HG03571 (cell line): ENCODE measurements around the gene SPANXD.
"Not testable (repeated sequence)": the region's sequence is repeated elsewhere in the genome, so short reads cannot be mapped to it uniquely, and the experiment has no call there.

Experiments used
- ATAC-seq: cut with Tn5 transposase; IDR thresholded peaks from one replicate; pipeline ENCODE4 v1.9.1; 2021; ENCODE audit not compliant: unreplicated experiment

The SPANXD gene, protein sequence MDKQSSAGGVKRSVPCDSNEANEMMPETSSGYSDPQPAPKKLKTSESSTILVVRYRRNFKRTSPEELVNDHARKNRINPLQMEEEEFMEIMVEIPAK

DNA sequence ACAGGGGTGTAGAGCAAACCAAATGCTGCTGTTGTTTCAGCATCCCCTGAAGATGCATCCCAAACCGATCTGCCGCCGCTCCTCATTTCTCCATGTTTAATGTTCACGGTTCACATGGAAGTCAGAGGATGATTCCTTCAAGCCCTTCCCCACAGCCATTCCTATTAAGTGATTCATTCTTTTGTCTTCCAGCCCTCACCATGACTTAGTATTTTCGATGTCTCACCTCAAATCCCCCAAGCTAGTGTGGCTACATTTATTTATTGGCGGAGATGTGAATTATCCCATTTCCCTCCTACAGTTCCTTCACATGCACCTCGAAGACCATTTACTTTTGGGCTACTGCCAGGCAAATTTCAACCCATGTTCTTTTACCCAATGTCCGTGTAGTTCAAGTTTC, at the start of gene SPANXD:
TSS of gene SPANXD (minus strand) at position 101 of the 400 bp plus-strand sequence. CDS start 334 bp downstream, outside the sequence.
- ATAC-seq, result not testable (repeated sequence)

DNA sequence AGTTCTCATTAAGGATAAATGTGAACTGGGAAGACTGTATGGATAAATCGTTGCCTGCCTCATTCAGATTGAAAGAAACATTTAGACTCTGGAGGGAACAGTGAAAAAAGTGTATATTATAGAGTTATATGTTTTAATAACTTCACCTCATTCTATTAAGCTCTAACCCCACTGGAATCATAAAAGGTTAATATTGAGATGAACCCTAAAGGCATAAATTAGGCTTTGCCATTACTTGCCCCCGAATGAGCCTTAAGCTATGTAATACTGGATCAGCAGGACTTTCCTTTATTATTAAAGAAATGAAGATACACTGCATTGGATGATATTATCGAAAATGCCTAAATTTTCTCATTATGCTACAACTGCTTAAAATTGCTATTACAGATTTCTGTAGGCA, 44.1 kb upstream of the SPANXD start:
- no peak for ATAC-seq

DNA sequence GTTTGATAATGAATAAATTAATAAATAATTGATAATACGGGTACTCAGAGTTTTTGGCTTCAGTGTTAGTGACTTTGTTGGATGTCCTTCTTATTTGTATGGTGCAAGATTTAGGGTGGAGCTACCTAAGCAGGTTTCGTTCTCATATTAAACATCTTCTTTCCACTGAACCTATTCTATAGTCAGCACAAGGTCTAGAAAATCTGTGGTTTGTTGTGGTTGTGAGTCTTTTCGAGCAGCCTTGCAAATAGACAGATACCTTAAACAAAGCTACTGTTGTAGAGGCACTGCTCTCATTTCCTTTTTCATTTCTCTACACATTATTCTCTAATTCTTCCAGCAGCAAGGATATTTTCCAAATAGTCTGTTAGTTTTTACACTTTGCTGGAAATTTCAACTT, 38.1 kb upstream of the SPANXD start:
- no peak for ATAC-seq

DNA sequence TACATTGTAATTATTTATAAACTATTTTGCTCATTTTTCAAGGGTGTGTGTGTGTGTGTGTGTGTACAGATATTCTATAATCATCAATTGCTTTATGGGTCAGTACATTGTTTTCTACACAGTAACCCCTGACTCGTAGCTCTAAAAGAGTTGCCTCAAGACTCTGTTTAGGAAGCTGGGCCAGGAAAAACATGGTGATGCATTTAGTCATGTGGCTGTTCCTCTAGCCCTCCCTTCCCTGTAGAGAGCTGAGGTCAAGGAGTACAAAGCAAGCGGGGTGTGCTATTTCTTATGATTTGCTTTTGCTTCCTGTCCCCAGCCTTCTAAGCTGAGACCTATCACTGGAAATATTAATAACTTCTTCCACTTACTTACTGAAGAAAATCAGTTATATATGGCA, 34.8 kb upstream of the SPANXD start:
- ATAC-seq, result no peak

DNA sequence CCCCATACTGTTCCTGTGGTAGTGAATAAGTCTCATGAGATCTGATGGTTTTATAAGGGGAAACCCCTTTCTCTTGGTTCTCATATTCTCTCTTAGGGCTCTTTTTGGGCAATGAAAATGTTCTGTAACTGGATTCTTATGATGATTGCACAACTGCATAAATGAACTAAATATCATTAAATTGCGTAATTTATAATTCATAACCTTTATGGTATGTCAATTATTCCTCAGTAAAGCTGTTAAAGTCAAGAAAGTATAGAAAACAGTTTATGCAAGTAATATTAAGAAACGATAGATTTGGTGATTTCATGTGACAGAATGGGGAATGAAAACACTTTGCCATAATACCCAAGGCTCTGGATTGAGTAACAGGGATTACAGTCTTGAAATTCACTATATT, 33.5 kb upstream of the SPANXD start:
- ATAC-seq, result no peak

DNA sequence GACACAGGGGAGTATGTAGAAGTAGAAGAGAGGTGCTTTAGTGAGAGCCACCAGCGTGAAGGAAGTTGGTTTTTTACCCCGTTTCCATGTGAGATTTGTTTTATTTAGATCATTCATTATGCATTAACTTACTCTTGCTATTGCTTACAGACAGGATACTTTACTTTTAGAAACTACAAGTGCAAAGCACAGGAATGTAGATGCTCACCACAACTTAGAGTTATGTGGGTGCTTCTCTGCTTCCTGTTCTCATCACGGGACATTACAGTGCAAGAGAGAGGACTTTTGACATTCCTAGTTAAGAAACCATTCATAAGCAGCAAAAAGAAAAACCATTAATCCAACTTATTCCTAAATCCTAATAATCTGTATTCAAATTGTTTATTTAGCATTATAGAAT, 25.6 kb upstream of the SPANXD start:
- ATAC-seq, result no peak

DNA sequence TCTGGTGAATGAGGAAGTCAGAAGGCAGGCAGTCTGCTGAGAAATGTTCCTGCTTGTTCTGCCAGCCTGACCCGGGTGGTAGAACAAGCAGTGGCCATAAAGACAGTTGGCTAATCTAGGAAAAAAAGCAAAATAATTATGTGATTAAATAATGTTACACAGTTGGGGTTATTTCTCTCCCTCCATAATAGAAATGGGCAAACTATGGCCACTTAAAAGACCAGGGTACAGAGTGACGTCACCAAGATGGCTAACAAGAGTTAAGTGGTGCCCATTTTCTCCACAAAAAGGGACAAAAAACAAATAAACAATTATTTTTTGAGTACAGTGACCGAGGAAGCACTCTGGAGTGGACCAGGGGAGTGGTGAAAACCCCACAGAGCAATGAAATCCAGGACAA, 16.1 kb upstream of the SPANXD start:
- no peak for ATAC-seq

DNA sequence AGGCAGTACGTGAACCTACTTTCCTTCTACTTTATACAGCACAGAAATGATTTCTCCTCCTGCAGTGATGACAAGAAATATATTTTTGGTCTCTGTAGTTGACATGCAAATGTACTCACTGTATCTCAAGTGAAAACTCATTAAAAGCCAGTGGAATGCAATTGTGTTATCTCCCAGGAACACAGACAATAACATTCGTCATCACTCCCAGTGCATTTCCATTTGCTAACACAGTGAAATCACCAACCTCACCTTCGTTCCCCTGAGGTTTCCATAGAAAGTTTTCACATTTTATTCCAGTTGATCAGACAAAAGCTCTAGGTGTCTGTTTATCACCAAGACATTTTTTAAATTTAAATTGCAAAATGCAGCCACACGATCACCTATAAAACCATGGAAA, 2.5 kb upstream of the SPANXD start:
- no peak for ATAC-seq

DNA sequence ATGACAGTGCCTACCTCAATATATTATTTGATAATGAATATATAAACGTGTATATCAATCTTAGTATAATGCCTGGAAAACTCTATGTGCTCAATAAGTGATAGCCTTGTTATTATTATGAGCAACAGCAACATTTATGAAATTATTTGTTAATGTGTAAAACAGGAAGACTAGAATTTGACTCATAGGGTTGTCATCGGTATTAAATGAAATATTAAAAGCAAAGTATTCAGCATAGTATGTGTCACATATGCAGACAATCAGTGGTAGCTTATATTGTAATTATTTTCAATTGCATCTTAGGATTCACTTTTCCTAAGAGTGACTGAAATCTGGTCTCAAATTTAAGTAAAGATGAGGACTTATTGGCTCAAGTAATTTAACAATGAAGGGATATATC, 24.6 kb downstream of the SPANXD start:
- no peak for ATAC-seq

DNA sequence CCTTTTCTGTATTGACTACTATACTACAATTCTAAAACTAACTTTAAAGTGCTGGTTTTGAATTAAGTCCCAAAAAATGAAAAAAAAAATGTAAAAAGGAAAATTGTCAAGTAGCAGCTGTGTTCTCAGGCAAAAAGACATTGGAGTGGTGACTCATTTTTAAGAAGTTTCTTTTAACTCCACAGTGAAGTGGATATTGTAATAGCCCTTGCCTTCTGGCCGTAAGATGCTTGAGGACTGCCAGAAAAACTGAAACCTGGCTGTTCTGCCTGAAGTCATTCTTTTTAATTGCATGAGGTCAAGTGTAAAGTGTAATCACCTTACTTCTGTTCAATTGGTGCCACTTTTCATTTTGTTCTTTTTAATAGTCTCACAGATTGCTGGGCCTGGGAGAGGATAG, 28.9 kb downstream of the SPANXD start:
- ATAC-seq, result no peak

DNA sequence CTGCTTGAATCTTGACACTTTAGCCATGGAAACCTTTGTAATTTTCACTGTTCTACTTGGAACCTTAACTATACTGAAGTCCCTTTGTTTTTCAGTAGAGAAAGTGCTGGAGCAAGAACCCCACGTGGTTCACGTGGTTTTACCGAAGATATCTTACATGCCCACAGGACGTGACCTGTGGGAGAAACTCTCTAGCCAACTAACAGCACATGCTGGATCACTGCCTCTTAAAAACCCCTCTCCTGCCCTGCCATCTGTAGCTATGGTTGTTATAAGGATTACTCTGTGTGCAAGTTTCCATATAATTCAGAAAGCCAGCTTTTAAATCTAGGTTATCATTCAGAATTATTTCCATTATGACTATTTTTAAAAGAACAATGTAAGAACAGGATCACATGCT, 30.2 kb downstream of the SPANXD start:
- ATAC-seq, result no peak

DNA sequence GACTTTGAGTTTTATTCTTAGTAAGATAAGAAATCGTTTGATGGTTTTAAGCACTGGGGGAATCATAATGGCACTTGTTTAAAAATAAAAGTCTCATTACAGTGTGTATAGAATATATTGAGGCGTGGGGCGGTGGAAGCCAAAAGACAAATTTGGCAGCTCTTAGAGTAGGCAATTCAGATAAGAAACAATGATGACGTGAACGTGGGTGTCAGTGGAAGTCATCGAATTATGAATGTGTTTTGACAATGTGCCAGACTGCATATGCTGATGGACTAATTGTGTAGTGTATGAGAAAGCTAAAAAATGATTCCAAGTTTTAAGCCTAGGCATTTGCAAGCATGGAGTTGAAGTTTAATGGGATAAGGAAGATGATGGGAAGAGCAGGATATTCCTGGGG, 35.8 kb downstream of the SPANXD start:
- no peak for ATAC-seq

DNA sequence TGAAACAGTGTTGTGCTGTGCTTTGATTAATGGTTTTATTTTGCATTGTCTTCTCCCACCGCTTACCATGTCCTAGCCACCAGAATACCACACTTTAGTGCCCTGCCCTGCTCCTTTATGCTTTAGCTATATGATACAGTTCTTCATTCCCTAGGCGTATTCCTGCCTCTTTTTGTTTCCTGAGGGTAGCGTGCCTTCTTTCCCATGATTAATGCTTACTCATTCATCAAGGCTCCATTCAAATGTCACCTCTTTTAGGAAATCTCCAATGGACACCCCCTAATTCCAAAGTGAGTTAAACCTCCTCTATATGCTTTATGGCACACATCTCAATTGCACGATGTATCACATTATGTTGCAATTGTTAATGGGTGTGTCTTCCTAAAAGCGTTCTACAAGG, 46.3 kb downstream of the SPANXD start:
- ATAC-seq, result no peak
